ENCODE data around the gene PTPN22.

The PTPN22 gene

GRCh38 chr1:113871597-113872113 is at the start of gene PTPN22:
Gene PTPN22, minus strand, starts transcription at chr1:113871712.
- H3K27ac ChIP-seq, result no peak within 1 kb of the TSS
- no peak for TF ChIP-seq ZFX (IDR thresholded peaks at IDR 0.05)
- TF ChIP-seq, protein P1, sequence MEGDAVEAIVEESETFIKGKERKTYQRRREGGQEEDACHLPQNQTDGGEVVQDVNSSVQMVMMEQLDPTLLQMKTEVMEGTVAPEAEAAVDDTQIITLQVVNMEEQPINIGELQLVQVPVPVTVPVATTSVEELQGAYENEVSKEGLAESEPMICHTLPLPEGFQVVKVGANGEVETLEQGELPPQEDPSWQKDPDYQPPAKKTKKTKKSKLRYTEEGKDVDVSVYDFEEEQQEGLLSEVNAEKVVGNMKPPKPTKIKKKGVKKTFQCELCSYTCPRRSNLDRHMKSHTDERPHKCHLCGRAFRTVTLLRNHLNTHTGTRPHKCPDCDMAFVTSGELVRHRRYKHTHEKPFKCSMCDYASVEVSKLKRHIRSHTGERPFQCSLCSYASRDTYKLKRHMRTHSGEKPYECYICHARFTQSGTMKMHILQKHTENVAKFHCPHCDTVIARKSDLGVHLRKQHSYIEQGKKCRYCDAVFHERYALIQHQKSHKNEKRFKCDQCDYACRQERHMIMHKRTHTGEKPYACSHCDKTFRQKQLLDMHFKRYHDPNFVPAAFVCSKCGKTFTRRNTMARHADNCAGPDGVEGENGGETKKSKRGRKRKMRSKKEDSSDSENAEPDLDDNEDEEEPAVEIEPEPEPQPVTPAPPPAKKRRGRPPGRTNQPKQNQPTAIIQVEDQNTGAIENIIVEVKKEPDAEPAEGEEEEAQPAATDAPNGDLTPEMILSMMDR (conservative IDR thresholded peaks at IDR 0.05), result no peak

- TF ChIP-seq, protein P1 (conservative IDR thresholded peaks at IDR 0.05), result no peak
- no peak for TF ChIP-seq ZFX (IDR thresholded peaks at IDR 0.05)
Measured at GRCh38 chr1:113918243-113918642, 46.7 kb upstream of the PTPN22 start.

GRCh38 chr1:113917400-113918082 is 46.0 kb upstream of the PTPN22 start:
- no peak for TF ChIP-seq ZFX (IDR thresholded peaks at IDR 0.05)
- TF ChIP-seq, protein P1 (conservative IDR thresholded peaks at IDR 0.05), result no peak

More at GRCh38 chr1:113918243-113918642, 46.7 kb upstream of the PTPN22 start:
- no peak overlapping the region for H3K27ac ChIP-seq

DNA sequence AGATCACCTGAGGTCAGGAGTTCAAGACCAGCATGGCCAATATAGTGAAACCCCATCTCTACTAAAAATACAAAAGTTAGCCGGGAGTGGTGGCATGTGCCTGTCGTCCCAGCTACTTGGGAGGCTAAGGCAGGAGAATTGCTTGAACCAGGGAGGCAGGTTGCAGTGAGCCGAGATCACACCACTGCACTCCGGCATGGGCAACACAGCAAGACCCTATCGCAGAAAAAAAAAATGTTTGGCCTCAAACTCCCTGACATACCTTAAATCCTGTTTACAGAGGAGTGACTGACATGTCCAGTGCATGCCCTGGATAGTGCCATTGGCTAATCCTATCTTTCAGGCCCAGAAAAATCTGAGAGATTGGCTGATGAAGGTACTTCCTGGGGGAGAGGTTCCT is 45.5 kb upstream of the PTPN22 start:
- H3K27ac ChIP-seq, result no peak overlapping the region
- TF ChIP-seq ZFX (IDR thresholded peaks at IDR 0.05), result no peak
- TF ChIP-seq, protein P1 (conservative IDR thresholded peaks at IDR 0.05), result no peak

More at GRCh38 chr1:113917400-113918082, 46.0 kb upstream of the PTPN22 start:
- H3K27ac ChIP-seq, result no peak overlapping the region

DNA sequence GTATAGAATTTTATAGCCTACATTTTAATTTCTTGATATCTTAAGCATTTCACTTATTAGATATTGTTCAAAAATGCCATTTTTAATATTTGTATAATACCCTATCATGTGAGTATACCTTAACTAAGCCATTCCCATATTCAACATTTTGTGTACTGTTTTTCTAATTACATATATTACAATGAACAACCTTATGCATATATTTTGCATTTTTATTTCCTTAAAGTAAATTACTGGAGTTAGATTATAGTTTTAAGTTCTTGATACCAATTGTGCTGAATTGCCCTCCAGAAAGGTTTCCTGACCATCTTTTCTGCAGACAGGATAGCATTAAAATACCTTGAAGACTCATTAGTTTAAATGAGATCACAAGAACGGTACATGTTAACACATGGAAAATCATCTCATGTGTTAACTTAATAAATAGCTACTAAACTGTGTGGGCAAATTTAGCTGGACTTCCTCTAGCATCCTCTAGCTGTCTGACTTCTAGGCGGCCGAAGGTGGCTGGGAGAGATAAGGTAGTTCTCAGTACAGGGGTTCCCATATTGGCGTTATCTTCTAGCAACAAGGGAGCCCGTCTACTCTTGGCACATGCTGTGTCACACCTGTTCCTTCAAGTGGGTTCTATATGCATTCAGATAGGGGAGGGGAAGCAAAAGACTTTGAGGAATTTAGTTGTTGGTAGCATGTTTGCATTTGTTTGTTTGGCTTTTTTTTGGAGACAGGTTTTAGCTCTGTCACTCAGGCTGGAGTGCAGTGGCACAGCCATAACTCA is 42.6 kb upstream of the PTPN22 start:
- no peak overlapping the region for H3K27ac ChIP-seq
- TF ChIP-seq, protein P1 (conservative IDR thresholded peaks at IDR 0.05), result no peak
- no peak for TF ChIP-seq ZFX (IDR thresholded peaks at IDR 0.05)

DNA sequence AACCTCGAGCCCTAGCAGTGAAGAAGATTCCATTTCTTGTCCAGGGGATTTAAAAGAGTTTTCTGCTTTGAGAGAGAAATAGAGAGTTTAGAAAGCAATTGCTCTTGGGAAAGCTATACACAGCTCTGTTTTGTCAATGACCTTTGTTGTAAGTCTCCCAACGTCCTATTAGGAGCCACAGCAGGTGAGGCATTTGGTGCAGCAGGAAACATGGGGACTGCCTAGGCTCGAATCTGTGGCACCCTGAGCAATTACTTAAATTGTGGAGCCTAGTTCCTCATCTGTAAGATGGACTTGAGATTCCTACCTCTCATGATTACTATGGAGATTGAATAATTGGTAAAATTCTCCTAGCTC is 41.8 kb upstream of the PTPN22 start:
- no peak for TF ChIP-seq ZFX (IDR thresholded peaks at IDR 0.05)
- TF ChIP-seq, protein P1 (conservative IDR thresholded peaks at IDR 0.05), result no peak
- no peak overlapping the region; the same call in 1 of the 2 replicates for H3K27ac ChIP-seq
